Activated naive CD8-positive, alpha-beta T cell treated with anti-CD3 and anti-CD28 coated beads, Interleukin-2, amount 10 ng/mL, durations not matched to agents 7 days and 5 days (primary cell): ENCODE results near the gene ZBTB44. TPM values are rescaled to one million over a fixed set of nuclear protein-coding genes. Genes with fewer than 3 reads are reported as not detected.
"Not testable (repeated sequence)": the region's sequence is repeated elsewhere in the genome, so short reads cannot be mapped to it uniquely, and the experiment has no call there.

Source experiments
- ATAC-seq: fragments of 150-1000 bp; cut with Tn5 transposase; one replicate; pipeline ENCODE4 v1.10.0; 2021; ENCODE audit warnings: low read depth, moderate library complexity
- POLR2A ChIA-PET: fragments of 350-600 bp; sonication (Branson Sonifier 250); formaldehyde crosslinking; loops from one replicate; lab custom pipeline; 2021; ENCODE audit warnings: antibody characterized with exemption; lab: Charles Lee
- DNase-seq: peaks from one replicate; pipeline ENCODE4 v3.0.0; 2021
- H3K27ac Mint-ChIP-seq: one replicate; pipeline ENCODE4 v1.8.0; 2022; ENCODE audit warnings: mild to moderate bottlenecking, mixed read lengths
- H3K27me3 Mint-ChIP-seq: one replicate; pipeline ENCODE4 v1.8.0; 2022; ENCODE audit warnings: mild to moderate bottlenecking, moderate library complexity, mixed read lengths
- H3K36me3 Mint-ChIP-seq: one replicate; pipeline ENCODE4 v1.8.0; 2021; ENCODE audit warnings: mild to moderate bottlenecking, mixed read lengths
- H3K4me1 Mint-ChIP-seq: one replicate; pipeline ENCODE4 v1.8.0; 2021; ENCODE audit warnings: mixed read lengths
- H3K4me3 Mint-ChIP-seq: one replicate; pipeline ENCODE4 v1.8.0; 2022; ENCODE audit warnings: mild to moderate bottlenecking, moderate library complexity, mixed read lengths
- H3K9me3 Mint-ChIP-seq: one replicate; pipeline ENCODE4 v1.8.0; 2021; ENCODE audit warnings: mixed read lengths
- total RNA-seq, 2 experiments: library from RNA; stranded (reverse); gene quantifications; one replicate each; pipeline ENCODE4 v1.2.3, GENCODE V29; 2021

ZBTB44 gene
- total RNA-seq, 2 experiments from 2014 or later, result 53.9 to 60.7 TPM

- POLR2A ChIA-PET, result no interaction called here
- Mint-ChIP-seq H3K4me3 (no peak overlapping the region), H3K9me3 (peaks cover 10% of the 10 kb centered on the region), H3K27ac (no peak overlapping the region), H3K27me3 (no peaks in the 10 kb centered on the region), H3K4me1 (peaks cover 24% of the 10 kb centered on the region), H3K36me3 (peaks cover 34% of the 10 kb centered on the region)
- no peak for ATAC-seq
- no peak for DNase-seq
Measured at GRCh38 chr11:130301002-130301401, 13.7 kb downstream of the ZBTB44 start.

DNA sequence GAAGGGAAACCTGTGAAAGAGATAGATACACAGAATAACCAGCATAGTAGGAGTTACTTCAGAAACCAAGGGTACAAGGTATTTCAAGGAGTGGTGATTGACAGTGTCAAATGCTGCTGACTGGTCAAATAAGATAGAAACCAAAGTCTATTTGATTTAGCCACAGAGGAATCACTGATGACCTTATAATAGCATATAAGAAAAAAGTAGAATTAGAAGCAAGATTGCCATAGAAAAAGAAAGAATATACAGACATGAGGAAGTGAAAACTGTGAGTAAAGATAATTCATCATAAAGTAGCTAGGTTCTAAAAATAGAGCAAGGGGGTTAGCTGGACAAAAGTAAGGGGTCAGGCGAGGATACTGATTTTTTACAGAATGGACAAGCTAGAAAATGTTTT is 14.2 kb downstream of the ZBTB44 start:
- Mint-ChIP-seq H3K27me3 (no peaks in the 10 kb centered on the region), H3K36me3 (peaks cover 32% of the 10 kb centered on the region), H3K27ac (no peak overlapping the region), H3K4me1 (peaks cover 23% of the 10 kb centered on the region), H3K9me3 (peaks cover 8% of the 10 kb centered on the region), H3K4me3 (no peak overlapping the region)
- POLR2A ChIA-PET, result no interaction called here
- DNase-seq (no peak), ATAC-seq (no peak)

DNA sequence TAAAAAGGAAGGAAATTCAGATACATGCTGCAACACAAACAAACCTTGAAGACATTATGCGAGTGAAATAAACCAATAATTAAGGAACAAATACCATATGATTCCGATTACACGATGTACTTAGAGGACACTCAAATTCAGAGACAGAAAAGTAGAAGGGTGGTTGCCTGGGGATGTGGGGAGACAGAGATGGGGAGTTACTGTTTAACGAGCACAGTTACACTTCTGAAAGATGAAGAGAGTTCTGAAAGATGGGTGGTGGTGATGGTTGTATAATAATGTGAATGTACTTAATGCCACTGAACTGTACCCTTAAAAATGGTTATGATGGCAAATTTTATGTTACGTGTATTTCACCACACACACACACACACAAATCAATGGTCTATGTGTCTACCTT is 14.7 kb downstream of the ZBTB44 start:
- no peak for ATAC-seq
- Mint-ChIP-seq H3K27me3 (no peaks in the 10 kb centered on the region), H3K9me3 (peaks cover 3% of the 10 kb centered on the region), H3K36me3 (peaks cover 28% of the 10 kb centered on the region), H3K4me1 (peaks cover 17% of the 10 kb centered on the region), H3K27ac (no peak overlapping the region), H3K4me3 (no peak overlapping the region)
- POLR2A ChIA-PET, result no interaction called here
- no peak for DNase-seq

- POLR2A ChIA-PET, result no interaction called here
- H3K27ac Mint-ChIP-seq, result no peak overlapping the region
- no peaks in the 10 kb centered on the region for H3K9me3 Mint-ChIP-seq
- peaks cover 5% of the 10 kb centered on the region for H3K4me1 Mint-ChIP-seq
- H3K4me3 Mint-ChIP-seq, result no peak overlapping the region
- H3K27me3 Mint-ChIP-seq, result no peaks in the 10 kb centered on the region
- ATAC-seq, result no peak
- DNase-seq, result no peak
- H3K36me3 Mint-ChIP-seq, result peaks cover 16% of the 10 kb centered on the region
Measured at GRCh38 chr11:130295657-130296056, 19.1 kb downstream of the ZBTB44 start.

DNA sequence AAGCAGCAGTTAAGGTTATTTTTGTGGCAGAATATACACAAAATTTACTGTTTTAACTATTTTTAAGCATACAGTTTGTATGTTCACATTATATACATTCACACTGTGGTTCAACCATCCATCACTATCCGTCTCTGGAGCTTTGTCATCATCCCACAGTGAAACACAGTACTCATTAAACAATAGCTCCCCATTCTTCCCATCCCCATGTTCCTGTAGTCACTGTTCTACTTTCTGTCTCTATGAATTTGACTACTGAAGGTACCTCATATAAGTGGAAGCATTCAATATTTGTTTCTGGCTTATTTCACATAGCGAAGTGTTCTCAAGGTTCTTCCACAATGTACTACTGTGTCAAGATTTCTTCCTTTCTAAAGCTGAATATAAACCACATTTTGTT is 32.6 kb downstream of the ZBTB44 start:
- Mint-ChIP-seq H3K27ac (no peak overlapping the region), H3K36me3 (peaks cover 31% of the 10 kb centered on the region), H3K4me3 (no peak overlapping the region), H3K9me3 (peaks cover 4% of the 10 kb centered on the region), H3K27me3 (no peaks in the 10 kb centered on the region), H3K4me1 (peaks cover 9% of the 10 kb centered on the region)
- POLR2A ChIA-PET, result no interaction called here
- ATAC-seq (no peak), DNase-seq (no peak)

DNA sequence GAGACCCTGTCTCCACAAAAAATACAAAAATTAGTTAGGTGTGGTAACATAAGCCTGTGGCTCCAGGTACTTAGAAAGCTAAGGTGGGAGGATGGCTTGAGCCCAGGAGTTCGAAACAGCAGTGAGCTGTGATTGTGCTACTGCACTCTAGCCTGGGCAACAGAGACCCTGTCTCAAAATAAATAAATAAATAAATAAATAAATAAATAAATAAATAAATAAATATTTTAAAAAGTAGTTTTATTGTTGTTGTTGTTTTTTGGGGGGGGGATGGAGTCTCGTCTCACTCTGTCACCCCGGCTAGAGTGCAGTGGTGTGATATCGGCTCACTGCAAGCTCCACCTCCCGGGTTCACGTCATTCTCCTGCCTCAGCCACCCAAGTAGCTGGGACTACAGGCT is 33.4 kb downstream of the ZBTB44 start:
- DNase-seq, POLR2A ChIA-PET, ATAC-seq, H3K27me3 Mint-ChIP-seq, H3K27ac Mint-ChIP-seq, H3K4me1 Mint-ChIP-seq, H3K4me3 Mint-ChIP-seq, H3K9me3 Mint-ChIP-seq: not testable (repeated sequence)
- H3K36me3 Mint-ChIP-seq, result peaks cover 26% of the 10 kb centered on the region

DNA sequence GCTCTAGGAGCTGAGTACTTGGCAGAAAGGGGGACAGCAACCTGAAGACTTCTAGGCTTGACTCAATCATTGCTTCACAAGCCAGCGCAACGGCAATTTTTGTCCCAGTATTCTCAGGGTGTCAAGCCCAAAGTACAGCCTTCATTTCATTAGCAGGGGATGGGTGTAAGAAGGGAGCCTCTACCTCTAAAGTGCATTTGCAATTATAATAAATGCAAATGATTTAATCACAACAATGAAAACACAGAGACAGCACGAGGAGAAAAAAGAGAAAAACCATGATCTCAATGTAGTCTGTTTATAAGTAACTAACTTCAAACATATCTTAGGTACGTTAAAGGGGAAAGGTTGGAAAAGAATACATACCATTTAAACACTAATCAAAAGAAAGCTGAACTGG is 34.7 kb downstream of the ZBTB44 start:
- ATAC-seq (no peak), DNase-seq (no peak)
- Mint-ChIP-seq H3K27me3 (no peaks in the 10 kb centered on the region), H3K4me1 (peaks cover 9% of the 10 kb centered on the region), H3K36me3 (peaks cover 20% of the 10 kb centered on the region), H3K4me3 (no peak overlapping the region), H3K27ac (no peak overlapping the region), H3K9me3 (peaks cover 4% of the 10 kb centered on the region)
- POLR2A ChIA-PET, result no interaction called here

DNA sequence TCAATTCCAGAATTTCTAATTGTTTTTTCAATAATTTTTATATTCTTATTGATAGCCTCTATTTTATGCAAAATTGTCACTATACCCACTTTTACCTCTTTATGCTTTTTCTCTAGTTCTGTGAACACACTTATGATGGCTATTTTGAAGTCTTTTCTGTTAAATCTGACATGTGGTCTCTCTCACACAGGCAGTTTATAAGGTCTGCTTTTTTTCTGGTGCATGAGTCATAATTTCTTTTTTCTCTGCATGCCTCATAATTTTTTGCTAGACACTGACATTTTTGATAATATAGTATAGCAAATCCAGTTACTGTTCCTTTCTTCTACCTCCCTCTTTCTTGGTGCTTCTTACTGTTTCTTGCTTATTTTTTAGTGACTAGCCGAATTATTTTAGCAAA is 36.0 kb downstream of the ZBTB44 start:
- peak overlapping the region; percentile 44 for H3K4me3 Mint-ChIP-seq

DNA sequence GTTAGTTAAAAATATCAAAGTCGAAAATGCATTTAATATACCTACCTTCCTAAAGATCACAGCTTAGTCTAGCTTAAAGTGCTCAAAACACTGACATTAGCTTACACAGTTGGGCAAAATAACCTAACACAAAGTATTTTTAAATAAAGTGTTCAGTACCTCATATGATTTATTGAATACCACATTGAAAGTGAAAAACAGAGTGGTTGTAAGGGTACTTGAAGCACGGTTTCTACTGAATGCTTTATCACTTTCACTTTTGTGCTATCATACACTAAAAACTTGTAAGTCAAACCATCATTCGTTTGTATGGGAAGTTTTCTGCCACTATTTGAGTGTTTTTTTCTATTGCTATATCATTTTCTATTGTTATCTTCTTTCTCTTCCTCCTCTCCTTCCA is 36.6 kb downstream of the ZBTB44 start:
- POLR2A ChIA-PET, result no interaction called here
- Mint-ChIP-seq H3K4me1 (peaks cover 9% of the 10 kb centered on the region), H3K4me3 (peak overlapping the region; percentile 60), H3K36me3 (peaks cover 20% of the 10 kb centered on the region), H3K27me3 (no peaks in the 10 kb centered on the region), H3K9me3 (peaks cover 4% of the 10 kb centered on the region), H3K27ac (no peak overlapping the region)
- DNase-seq, result no peak
- ATAC-seq, result no peak

More for the DNA sequence above, 36.0 kb downstream of the ZBTB44 start:
- Mint-ChIP-seq H3K27ac (peak overlapping the region; percentile 67), H3K4me1 (peaks cover 9% of the 10 kb centered on the region), H3K27me3 (no peaks in the 10 kb centered on the region), H3K9me3 (peaks cover 4% of the 10 kb centered on the region), H3K36me3 (peaks cover 20% of the 10 kb centered on the region)
- ATAC-seq (no peak), DNase-seq (no peak)
- POLR2A ChIA-PET, result no interaction called here

GRCh38 chr11:130272336-130272735 is 42.4 kb downstream of the ZBTB44 start:
- H3K4me3 Mint-ChIP-seq, result no peak overlapping the region
- H3K9me3 Mint-ChIP-seq, result no peaks in the 10 kb centered on the region
- ATAC-seq (no peak), DNase-seq (no peak)
- no peaks in the 10 kb centered on the region for H3K4me1 Mint-ChIP-seq
- no peaks in the 10 kb centered on the region for H3K27me3 Mint-ChIP-seq
- H3K27ac Mint-ChIP-seq, result no peak overlapping the region
- peaks cover 9% of the 10 kb centered on the region for H3K36me3 Mint-ChIP-seq
- POLR2A ChIA-PET, result no interaction called here

- Mint-ChIP-seq H3K27ac (no peak overlapping the region), H3K9me3 (no peaks in the 10 kb centered on the region), H3K4me1 (peaks cover 4% of the 10 kb centered on the region), H3K36me3 (peaks cover 19% of the 10 kb centered on the region), H3K4me3 (no peak overlapping the region), H3K27me3 (no peaks in the 10 kb centered on the region)
- DNase-seq (no peak), ATAC-seq (no peak)
- POLR2A ChIA-PET, result no interaction called here
Measured at GRCh38 chr11:130269326-130269943, 45.3 kb downstream of the ZBTB44 start.

- H3K27ac Mint-ChIP-seq, result no peak overlapping the region
- no peak overlapping the region for H3K4me3 Mint-ChIP-seq
- peaks cover 3% of the 10 kb centered on the region for H3K9me3 Mint-ChIP-seq
- DNase-seq (no peak), ATAC-seq (no peak)
- POLR2A ChIA-PET, result no interaction called here
- peaks cover 11% of the 10 kb centered on the region for H3K4me1 Mint-ChIP-seq
- no peaks in the 10 kb centered on the region for H3K27me3 Mint-ChIP-seq
- H3K36me3 Mint-ChIP-seq, result peaks cover 39% of the 10 kb centered on the region
Measured at GRCh38 chr11:130263351-130263750, 51.4 kb downstream of the ZBTB44 start.

GRCh38 chr11:130262424-130262823 is 52.3 kb downstream of the ZBTB44 start:
- no peak for ATAC-seq
- Mint-ChIP-seq H3K36me3 (peaks cover 46% of the 10 kb centered on the region), H3K4me1 (peaks cover 11% of the 10 kb centered on the region), H3K9me3 (peaks cover 3% of the 10 kb centered on the region), H3K27ac (no peak overlapping the region), H3K27me3 (no peaks in the 10 kb centered on the region), H3K4me3 (no peak overlapping the region)
- POLR2A ChIA-PET, result no interaction called here
- DNase-seq, result no peak

GRCh38 chr11:130261571-130261970 is 53.1 kb downstream of the ZBTB44 start:
- Mint-ChIP-seq H3K4me1 (peaks cover 13% of the 10 kb centered on the region), H3K27ac (no peak overlapping the region), H3K27me3 (no peaks in the 10 kb centered on the region), H3K4me3 (no peak overlapping the region), H3K9me3 (peaks cover 3% of the 10 kb centered on the region), H3K36me3 (peaks cover 52% of the 10 kb centered on the region)
- DNase-seq (no peak), ATAC-seq (no peak)
- POLR2A ChIA-PET, result no interaction called here
